HG03354 (cell line): ENCODE data around the gene GMDS.

Experiments
- ATAC-seq: cut with Tn5 transposase; IDR thresholded peaks from one replicate; pipeline ENCODE4 v1.9.1; 2021; ENCODE audit warnings: mild to moderate bottlenecking; ENCODE audit not compliant: unreplicated experiment, poor library complexity, severe bottlenecking

The GMDS gene

GRCh38 chr6:1587977-1588376, 657.4 kb downstream of the GMDS start:
- ATAC-seq = no peak

- no peak for ATAC-seq
Observed at GRCh38 chr6:1587546-1587945, 657.9 kb downstream of the GMDS start.

- ATAC-seq = no peak
Observed at GRCh38 chr6:1586861-1587450, 658.4 kb downstream of the GMDS start.

- ATAC-seq = no peak
Observed at GRCh38 chr6:1586256-1586655, 659.1 kb downstream of the GMDS start.

- ATAC-seq = no peak
Observed at GRCh38 chr6:1585669-1586049, 659.7 kb downstream of the GMDS start.

GRCh38 chr6:1584996-1585668, 660.3 kb downstream of the GMDS start:
- ATAC-seq = no peak

DNA sequence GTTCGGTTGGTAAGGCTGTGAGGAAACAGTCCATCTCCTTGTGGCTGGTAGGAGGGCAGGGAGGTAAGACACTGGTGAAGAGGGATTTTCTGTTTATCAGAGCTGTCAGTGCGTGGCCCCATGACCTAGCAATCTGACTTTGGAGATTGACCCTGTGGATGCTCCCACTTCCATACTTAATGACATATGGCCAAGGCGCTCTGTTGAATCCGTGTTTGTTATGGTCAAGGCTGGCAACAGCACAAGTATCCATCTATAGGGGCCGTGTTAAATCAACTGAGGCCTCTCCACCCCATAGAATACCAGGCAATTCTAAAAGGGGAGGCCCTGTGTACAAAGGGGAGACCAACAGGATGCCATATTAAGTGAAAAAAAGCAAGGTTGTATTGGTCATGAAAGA, 661.3 kb downstream of the GMDS start:
- ATAC-seq = no peak

DNA sequence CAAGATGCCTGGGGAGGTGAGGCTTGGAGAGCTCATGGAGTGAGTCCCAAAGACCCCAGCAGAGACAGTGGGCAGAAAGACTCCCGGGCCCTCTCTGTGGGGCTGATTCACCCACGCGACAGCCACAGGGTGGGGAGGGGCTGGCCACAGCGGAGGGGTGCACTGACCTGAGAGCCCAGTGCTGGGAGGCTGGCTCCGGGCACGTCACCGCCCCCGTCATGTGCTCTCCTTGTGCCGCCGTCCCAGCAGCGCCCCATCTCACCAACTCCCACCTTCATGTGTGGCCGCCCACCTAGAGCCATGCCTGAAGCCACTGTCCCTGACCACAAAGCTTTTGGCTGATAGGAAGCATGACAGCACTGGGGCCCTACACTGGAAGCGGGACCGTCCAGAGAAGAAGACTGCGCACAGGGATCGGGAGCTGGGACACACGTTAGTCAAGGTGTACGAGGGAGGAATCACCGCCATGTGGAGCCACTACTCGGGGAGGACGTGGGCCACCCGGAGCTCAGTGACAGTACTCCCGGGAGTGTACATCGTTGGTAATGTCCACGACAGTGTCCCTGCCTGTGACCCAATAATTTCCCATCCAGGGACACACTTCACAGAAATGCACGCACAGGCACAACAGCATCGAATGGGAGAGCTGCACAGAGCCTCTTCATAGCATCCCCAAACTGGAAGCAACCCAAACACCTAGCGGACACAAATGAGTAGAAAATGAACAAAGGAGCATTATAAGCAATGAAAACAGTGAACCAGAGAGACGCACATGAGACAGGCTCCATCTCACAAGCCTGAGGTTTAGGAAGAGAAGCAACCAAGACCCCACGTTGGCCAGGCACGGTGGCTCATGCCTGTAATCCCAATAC, 664.0 kb downstream of the GMDS start:
- ATAC-seq = no peak

- no peak for ATAC-seq
Observed at GRCh38 chr6:1580585-1580984, 664.8 kb downstream of the GMDS start.

DNA sequence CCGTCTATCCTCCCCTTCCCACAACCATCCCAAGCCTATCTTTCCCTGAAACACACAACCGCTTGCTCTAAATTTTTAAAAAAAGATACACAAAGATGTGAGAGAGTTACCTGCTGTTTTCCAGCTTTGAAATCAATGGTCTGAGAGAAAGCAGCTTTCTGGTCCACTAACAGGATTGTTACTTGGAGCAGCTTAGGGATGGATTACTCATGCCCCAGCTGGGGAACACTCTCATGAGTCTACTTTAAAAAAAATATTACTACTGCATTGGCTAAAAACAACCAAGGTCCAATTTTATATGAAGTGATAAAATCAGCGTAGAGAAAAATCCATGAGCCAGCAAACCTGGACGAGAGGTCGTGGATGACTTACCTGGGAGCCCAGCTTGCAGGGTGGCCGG, 665.3 kb downstream of the GMDS start:
- no peak for ATAC-seq

DNA sequence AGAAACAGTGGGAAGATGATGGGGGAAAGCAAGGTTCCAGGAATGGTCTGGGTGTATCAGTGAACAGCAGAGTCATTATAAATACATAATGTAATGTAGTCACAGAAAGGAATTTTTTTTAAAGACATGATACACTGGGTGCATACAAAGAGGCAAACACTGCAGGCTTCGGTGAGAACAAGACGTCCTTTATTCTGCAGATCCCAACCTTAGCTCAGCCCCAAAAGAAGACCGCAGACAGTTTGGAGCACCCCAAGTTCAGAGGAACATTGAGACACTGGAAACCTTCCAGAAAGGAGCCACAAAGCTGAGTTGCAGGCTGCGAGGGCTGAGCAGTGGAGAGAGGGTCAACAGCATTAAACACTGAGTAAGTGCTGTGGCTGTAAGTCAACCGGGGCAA, 666.3 kb downstream of the GMDS start:
- ATAC-seq = no peak

- ATAC-seq = peak; percentile 54
Observed at GRCh38 chr6:1577896-1578745, 667.3 kb downstream of the GMDS start.

DNA sequence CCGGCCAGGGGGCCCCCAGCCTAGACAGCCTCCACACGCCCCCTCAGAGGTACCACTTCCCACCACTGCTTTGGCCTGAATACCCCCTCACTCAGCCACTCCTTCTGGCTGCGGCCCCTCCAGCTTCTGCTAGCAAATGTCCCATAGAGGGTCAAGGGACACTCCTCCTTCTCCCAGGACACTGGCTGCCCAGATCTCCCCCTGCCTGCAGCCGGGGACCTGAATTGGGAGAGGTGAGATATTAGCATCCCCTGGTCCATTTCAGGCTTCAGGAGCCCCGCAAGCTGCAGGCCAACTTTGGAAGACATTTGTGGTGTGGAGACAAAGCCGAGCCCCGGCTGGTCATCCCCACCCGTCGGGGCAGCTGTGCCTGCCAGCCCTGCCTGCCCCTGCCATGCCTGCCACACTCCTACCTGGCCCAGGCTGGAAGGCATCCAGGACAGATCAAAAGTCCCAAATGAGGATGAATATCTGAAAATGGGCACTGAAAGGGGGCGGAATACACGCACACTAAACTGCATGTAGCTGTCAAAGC, 668.2 kb downstream of the GMDS start:
- ATAC-seq = no peak

DNA sequence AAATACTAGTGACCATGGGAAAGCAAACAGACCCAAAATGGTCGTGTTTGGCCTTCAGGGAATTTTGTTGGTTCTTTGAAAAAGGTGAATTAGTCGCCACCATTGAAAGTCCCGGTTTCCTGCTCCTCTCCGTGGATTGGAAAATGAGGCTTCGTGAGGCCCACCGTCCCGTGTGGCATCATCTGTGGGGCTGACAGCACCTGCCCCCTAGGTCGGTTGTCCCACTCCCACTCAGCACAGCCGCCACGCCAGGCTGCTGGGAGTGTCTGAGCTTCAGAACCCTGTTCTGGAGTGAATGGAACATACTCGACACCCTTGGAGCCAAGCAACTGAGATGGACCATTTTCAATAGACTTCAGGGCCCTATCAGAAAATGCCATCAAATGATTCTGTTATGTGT, 668.7 kb downstream of the GMDS start:
- ATAC-seq = no peak

GRCh38 chr6:1576166-1576565, 669.2 kb downstream of the GMDS start:
- no peak for ATAC-seq

GRCh38 chr6:1575210-1576041, 670.0 kb downstream of the GMDS start:
- no peak for ATAC-seq

- no peak for ATAC-seq
Observed at GRCh38 chr6:1574890-1575209, 670.6 kb downstream of the GMDS start.

- ATAC-seq = no peak
Observed at GRCh38 chr6:1574083-1574761, 671.2 kb downstream of the GMDS start.
